EL (cell line): ENCODE measurements around the gene FAM163B.

Source experiments
- DNase-seq: peaks from one replicate; pipeline ENCODE4 v3.0.0-alpha.2; 2016

Gene FAM163B

DNA sequence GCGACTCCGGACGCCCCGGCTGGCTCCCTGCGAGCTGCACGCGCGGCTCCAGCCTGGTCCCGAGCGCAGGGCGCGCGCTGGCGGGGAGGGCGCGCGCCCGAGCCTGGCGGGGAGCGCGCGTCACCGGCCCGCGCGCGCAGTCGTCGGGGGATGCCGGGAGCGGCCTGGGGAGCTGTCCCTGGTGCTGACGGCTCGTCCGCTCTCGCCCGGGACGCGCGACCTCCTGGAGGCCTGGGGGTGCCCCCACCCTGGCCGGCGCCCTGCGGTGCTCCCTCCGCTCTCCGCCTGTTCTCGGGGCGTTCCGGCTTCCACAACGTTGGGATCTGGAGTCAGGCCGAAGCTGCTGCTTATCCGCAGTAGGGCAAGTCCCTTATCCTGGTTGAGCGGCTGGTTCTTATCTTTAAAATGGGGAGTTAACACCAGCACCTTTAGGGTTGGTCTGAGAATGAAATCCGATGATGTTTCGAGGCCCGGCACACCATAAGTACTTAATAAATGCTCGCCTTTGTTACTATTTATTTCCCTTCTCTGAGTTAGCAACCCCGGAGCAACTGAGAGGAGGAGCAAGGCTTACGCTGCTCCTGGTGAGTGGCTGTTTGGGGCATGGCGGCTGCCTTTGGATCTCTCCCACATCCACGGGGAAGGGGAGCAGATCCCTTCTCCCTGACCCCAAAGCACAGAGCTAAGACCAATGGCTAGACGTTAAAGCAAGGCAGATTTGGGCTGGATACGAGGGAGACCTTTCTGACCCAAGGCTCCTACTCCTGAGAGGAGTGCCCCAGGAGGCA, at the start of gene FAM163B:
TSS of gene FAM163B (minus strand) at position 79 of the 788 bp plus-strand sequence. CDS start 29,166 bp downstream, outside the sequence.
- no peak for DNase-seq

DNA sequence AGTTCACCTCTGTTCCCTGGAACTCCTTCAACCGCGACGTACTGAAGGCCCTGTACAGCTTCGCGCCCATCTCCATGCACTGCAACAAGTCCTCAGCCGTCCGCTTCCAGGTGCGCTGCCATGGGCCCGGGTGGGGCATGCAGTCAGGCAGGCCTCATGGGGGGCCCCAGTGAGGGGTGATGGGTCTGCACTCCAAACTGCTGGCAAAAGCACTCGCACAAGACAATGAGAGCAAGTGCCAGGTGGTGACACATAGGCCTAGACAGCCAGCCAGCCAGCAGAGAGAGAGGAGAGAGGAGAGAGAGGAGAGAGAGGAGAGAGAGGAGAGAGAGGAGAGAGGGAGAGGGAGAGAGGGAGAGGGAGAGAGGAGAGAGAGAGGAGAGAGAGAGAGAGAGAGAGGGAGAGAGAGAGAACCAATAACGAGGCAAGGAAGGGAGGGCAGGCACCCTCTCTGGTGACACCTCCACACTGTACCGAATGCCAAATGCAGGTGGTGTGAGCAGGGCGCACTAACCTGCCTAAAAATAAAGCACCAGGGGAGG, 48.0 kb upstream of the FAM163B start:
- no peak for DNase-seq

DNA sequence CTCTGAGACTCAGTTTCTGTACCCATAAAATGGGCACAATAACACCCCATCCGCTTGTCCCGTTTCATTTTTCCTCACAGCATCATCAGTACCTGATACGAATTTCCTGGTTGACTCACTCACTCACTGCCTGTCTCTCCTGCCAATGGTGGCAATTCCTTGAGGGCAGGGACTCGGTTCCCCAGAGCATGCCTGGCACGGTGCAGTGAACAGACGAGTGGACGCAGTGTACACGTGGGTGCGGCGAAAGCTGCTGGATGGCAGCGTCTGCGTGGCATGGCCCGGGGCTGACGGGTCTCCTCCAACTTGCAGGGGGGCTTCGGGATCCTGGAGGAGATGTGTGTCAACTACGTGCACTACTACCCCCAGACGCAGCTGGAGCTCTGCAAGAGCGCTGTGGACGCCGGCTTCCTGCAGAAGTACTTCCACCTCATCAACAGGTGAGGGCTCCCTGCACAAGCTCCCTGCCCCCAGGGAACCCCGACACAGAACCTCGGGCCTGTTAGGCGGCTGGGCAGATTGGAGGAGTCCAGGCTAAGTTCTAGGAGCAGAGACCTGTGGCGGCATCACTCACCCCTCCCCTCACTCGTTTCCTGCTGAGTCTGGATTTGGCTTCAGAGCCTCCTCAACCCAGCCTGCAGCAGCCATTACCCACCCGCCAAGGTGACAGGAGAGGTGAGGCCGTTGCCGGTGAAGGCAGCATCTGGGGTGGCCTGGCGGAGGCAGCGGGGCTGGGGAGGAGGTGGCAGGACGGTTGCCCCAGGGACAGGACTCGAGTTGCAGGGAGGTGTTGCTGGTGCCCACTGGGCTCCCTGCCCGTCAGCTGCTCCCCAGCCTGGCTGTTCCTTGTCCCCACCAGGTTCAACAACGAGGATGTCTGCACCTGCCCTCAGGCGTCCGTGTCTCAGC, 47.3 kb upstream of the FAM163B start:
- DNase-seq: no peak

DNA sequence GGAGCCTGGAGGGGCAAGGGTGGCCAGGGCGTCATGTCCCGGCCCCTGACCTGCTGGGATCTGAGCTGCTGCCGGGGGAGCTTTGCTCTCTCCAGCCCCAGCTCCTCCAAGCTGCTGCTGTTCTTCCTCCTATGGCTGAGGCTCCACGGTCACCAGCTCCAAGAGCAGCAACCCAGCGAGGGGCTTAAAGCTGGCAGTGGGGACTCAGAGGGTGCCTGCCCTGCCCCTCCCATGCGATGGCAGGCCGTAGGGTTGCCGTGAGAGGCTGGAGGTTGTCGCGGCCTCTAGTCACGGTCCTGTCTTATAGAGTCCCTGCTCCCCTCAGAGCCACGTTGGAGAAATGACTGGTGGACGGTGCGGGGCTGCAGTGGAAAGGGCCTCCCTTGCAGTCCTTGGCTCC, 46.5 kb upstream of the FAM163B start:
- no peak for DNase-seq

DNA sequence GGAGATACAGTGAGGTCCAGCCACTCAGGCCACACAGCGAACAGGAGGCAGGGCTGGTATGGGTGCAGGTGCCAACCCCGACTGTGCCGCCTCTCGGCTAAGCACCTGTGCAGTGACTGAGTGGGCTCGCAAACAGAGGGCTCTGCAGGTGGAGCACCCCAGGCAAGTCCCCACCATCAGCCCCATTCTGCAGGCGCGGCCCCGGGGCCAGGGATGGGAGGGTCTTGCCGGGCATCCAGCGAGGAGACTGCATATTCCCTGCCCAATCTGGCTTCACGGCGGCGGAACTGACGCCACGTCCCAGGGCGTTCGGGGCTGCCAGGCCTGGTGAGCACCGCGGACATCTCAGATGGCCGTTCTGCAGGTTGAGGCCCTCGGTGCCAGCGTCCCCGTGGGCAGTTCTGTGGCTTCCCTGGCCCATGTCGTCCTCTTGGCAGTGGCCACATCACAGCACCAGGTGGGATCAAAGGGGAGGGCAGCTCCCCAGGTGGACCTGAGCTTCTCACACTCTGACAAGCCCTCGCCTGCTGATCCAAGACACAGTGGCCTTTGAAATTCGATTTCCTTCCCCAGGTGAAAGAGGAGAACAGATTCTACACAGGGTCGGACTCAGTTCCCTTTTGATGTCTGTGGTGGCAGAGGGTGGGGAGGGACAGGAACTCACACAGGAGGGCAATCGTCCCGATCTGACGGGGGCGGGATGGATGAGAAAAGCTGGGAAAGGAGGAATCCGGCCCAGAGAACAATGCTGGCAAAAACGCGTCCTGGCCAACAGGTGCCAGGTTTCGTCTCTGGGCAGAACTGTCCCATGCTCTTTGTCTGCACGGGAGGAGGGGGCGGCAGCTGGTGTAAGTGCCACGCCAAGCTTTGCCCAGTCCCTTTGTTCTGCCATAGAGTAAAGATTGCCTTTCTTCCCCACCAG, 45.8 kb upstream of the FAM163B start:
- DNase-seq: no peak

DNA sequence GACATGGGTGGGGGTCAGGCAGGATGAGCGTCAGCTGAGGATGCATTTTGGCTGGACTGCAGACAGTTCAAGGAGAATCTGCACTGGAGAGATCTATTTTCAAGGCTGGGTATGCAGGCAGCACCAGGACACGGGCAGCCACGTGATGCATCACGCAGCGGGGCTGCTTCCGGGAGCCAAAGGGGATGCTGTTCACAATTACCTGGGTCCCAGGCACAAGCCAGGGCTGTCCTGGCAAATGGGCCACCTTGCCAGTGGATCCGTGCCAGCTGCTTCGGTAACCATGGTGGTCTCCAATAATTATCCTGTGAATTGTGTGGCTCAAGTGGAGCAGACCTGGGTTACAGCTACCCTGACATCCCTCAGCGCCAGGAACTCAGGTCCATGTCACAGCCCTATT, 44.4 kb upstream of the FAM163B start:
- DNase-seq: no peak

DNA sequence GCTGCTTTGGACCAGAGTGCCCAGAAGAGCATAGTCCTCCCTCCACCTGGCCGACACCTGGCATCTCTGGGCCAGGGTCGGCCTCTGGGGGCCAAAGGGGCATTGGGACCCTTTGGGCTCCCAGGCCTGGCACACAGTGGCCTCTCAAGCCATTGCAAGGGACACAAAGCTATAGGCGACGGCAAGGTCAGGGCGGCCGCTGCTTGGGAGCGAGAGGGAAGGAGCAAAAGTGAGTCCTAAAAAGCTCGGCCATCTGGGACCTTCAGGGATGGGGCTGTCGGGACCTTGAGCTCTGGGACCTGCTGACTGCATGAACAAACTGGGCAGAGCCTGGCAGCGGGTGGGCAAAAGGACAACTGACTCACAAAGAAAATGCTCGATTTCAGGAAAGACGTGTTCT, 40.8 kb upstream of the FAM163B start:
- DNase-seq: no peak

DNA sequence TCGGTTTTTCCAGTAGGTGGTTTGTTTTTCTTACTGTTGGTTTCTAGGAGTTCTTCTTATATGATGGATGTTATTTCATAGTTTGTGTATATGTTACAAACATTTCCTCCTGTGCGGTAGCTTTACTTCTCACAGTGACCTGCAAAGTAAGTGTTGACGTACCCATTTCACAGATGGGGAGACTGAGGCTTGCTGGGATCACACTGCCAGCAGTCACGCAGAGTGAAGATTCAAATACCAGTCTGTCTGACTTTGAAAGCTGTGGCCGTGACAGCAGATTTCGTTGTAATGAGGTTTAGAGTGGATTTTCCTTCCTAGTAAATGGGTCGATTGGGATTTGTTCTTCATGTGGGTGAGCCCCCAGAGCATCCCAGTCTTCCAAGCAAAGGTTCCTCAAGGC, 40.0 kb upstream of the FAM163B start:
- DNase-seq: no peak

DNA sequence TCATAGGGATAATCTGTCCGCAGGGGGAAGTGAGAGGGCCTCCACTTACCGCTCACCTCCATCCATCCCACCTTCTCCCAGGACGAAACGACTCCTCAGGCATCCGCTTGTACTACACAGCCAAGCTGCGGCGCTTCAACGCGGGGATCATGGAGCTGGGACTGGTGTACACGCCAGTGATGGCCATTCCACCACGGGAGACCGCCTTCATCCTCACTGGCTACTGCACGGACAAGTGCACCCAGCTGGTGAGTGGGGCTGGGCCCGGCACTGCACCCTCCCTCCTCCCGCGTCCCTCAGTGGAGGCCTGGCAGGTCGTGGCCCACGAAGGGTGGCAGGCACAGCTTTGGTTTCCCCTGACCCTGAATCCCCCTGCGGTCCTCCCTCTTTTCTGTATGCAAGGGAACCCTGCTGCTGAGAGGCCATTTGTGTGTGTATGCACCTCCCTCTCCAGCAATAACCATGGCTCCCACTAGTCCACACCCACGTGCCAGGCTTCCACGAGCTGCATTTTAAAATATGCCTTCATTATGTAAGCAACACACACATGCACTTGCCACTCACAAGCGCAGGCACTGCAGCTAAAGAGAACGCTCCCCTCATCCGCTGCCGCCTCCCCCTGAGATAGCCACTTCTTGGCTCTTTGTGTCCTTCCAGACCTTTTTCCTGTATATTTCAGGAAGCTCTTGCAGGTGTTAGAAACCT, 38.7 kb upstream of the FAM163B start:
- DNase-seq: no peak

DNA sequence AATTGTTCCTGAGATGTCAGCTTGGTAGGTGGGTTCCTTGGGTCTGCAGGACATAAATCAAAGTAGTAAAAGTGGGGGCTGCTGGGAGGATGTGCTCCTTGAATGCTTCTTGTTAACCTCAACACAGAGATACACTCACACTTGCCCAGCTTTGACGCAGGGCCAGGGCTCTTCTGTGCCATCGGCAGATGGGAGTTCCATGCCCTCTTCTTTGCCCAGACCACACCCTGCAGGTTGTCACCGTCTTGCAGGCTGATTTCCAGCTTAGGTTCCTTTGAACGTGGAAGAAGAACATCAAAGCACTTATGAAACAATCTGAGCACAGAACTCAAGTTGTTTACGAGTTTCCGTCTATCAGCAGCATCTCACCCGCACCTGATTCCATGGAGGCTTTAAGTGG, 38.0 kb upstream of the FAM163B start:
- DNase-seq: no peak

DNA sequence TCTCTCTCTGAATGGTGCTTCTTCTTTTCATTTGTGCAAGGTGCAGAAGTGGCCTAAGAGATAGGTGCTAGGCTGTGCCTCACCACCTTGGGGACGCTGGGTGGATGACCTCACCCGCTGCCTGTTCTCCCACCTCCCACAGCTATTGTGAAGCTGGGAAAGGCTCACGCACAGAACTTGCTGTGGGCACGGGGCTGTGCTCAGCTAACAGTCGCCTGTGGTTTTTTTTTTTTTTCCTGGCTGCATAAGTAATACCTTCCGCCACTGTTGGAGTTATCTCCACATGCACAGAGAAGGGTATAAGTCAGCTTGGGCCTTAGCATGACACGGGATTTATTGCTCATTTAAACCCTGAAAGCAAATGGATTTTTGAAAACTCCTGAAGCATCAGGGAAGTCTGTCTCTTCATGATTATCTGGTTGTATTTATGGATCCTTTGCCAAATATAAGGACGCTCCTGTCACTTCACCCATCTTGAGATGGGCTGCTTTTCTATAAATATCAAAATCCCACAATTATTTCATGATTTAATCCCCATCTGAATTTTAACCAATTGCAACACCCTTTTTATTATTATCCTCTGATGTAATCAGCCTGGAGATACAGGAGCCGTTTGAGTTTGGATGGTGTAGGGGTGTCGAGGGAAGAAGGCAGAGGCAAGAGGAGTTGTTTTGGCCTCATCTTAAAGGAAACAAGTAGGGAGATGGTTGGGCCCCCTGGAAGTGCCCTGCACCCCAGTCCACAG, 36.0 kb upstream of the FAM163B start:
- no peak for DNase-seq

DNA sequence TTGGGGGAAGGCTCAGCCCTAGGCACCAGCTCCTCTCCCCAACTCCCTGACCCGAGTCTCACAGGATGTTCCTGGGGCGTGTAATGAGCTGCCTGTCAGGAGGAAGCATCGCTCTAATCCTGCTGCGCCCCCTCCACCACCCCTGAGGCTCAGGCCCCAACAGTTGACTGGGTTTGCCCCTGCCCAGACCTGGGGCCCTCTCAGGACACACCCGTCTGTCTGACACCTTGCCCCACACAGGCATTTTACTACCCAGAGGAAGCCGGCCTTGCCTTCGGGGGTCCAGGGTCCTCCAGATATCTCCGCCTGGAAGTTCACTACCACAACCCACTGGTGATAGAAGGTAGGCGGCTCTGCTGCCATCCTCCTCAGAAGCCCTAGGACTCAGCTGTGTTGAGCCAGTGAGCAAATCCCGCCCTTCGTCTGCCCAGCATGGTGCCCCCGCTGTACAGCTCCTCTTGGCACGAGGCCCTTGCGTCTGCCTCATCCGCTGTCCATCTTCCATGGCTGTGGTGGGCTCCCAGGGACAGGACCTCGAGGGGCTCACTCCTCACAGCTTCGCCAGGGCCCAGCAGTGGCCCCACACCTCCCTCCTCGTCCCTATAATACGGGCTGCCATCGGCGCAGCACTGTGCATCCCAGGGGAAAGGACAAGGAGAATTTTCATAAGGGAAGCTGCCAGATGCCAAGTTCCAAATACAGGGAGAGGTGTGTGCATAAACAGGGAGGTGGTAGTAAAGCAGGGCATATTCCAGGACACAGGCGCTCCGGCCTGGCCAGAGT, 35.0 kb upstream of the FAM163B start:
- DNase-seq: no peak

DNA sequence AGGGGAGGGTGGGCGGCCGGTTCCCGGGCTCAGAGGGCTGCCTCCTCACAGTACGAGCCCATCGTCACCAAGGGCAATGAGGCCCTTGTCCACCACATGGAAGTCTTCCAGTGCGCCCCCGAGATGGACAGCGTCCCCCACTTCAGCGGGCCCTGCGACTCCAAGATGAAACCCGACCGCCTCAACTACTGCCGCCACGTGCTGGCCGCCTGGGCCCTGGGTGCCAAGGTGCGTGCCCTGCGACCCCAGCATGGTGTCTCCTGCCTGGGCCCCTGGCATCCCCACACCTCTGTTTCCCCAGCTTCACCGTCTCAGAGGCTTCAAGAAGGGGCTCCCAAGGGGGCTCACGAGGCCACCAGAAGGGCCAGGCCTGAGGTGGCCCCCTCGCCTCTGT, 34.2 kb upstream of the FAM163B start:
- DNase-seq: no peak

DNA sequence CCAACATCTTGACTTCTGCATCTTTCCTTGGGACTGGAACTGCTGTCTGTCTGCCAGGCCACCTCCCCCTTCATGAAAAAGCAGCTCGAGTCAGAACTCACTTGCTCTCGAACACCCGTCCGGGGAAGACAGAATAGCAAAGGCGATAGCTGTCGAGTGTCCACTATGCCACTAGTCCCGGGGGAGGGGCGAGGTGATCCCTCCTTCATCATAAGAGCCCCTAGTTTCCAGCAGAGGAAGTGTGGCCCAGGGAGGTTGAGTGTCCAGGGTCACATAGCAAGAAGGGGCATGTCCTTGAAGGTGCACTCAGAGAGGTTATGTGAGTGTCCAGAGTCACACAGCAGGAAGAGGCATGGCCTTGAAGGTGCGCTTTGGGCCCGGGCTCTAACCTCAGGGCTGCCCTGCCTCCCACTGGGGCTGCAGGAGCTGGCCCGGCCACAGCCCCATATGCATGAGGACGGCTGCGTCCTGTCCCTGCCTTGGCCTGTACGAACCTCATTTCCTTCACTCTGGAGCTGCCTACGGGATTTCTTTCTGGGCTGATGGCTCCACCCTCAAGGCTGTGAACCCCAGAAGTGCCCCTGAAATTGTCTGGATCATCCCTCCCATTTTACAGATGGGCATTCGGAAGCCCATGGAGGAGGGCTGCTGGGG, 33.6 kb upstream of the FAM163B start:
- DNase-seq: no peak

DNA sequence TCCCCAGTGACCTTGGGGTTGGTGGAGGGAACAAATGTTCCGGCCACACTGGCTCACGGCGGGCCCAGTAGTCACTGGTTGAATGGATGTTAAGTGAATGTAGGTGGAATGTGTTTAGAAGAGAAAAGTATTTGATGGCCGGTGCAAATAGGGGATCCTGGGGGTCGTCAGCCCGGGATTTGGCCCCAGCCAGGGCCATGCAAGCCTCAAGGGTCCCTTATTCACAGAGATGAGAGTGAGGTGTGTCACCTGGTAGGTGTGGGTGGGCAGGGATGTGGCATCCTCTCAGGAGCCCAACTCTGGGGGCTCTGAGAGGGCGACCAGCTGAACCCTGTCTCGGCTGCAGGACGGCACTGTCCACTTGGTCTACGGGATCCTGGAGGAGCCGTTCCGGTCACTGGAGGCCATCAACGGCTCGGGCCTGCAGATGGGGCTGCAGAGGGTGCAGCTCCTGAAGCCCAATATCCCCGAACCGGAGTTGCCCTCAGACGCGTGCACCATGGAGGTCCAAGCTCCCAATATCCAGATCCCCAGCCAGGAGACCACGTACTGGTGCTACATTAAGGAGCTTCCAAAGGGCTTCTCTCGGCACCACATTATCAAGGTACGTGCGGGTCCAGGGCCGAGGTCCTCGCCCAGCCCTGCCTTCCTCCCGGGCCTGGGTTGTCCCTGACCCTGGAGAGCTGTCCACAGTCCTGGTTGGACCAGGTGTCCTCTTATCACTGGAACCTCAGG, 32.8 kb upstream of the FAM163B start:
- no peak for DNase-seq

DNA sequence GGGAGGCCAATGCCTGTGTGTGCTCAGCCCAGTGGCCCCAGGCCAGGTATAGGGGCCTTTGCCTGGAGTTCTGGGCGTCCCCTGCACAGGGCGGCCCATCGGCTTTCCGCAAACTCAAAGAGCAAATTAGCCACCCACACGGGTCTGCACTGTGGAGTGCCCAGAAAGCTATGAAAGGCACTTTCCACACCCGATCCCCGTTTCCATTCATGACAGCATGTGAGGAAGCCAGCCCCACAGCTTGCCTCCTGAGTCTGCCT, 32.1 kb upstream of the FAM163B start:
- no peak for DNase-seq

DNA sequence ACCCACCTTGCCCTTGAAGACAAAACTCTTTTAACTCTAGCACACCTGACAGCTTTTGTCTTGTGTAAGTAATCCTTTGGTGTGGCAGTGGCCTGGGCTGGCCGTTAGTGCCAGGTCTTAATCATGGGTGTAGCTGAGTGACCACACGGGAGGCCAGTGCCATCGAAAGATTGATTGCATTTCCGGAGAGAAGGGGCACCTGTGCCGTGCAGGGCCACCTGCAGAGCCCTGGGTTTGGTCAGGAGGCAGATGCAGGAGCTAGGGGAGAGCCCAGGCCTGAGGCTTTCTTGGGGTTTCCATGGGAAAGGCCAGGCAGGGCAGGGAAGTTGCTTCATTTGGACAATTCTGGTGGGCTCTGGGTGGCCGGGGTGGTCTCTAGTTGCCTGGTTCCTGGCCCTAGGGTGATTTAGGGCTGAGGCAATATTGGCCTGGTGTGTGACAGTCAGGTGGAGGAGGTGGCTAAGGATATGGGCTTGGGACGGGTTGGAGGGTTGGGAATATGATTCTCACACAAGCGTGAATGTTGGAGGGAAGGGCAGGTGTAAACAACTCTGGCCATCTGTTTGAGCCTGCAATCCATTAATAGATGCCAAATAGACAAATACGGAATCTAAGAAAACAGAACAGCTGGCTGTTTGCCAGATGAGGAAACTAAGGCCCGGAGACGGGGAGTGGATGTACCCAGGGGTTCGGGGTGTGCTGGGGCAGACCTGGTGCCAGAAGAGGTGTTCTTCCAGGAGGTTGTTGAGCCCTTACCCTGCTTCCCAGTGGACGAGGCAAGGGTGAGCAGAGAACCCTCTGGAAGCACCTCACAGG, 31.6 kb upstream of the FAM163B start:
- DNase-seq: no peak

DNA sequence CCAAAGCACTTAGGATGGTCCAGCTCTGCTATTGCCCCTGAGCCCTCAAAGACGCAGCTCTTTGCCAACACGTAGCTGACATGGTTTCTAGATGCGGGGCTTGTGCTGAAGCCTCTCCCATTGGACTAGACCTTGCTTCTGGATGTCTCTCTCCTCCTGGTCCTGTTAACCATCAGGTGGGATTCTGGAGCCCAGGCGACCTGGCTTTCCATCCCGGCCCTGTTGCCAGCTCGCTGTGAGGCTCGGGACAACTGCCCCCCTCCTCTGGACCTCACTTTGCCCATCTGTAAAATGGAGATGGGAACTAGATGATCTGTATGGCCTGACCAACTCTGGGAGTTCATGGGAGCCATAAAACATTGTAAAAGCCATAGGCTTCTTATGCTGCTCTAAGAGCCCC, 31.0 kb upstream of the FAM163B start:
- DNase-seq: no peak

DNA sequence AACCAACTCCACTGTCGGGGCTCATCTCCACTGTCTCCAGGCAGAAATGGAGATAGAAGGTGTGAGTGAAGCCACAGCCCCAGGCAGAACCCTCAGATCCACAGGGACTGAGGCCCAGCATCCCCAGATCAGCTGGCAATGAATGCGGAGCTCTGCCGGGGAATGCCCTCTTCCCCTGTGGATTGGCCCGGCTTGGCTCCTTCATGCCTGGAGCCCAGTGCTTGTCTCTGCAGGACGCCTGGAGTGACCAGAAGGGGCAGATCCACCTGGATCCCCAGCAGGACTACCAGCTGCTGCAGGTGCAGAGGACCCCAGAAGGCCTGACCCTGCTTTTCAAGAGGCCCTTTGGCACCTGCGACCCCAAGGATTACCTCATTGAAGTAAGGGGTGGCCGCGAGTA, 30.4 kb upstream of the FAM163B start:
- DNase-seq: no peak
